HEK293T (cell line): ENCODE data around the gene SH3D19.
"Not testable (repeated sequence)": the region's sequence is repeated elsewhere in the genome, so short reads cannot be mapped to it uniquely, and the experiment has no call there.

Source experiments
- CTCF ChIA-PET: fragments of 350-600 bp; formaldehyde crosslinking; extraction: SDS; loops from one replicate; lab custom pipeline; 2021; ENCODE audit warnings: antibody characterized with exemption, inconsistent platforms; lab: Yijun Ruan, JAX
- POLR2A ChIA-PET: fragments of 350-600 bp; formaldehyde crosslinking; extraction: SDS; loops from one replicate; lab custom pipeline; 2020; ENCODE audit warnings: antibody characterized with exemption, inconsistent platforms; lab: Yijun Ruan, JAX
- DNase-seq: peaks from one replicate; pipeline ENCODE4 v3.0.0; 2012; ENCODE audit warnings: mixed read lengths; ENCODE audit errors: extremely low spot score
- ARNT ChIP-seq: fragments of 450-650 bp; IDR thresholded peaks from 2 replicates; pipeline ENCODE4 v1.6.1; 2017; ENCODE audit warnings: mild to moderate bottlenecking
- BHLHE40 ChIP-seq: fragments of 450-650 bp; IDR thresholded peaks from 2 replicates; pipeline ENCODE4 v1.6.1; 2016; ENCODE audit warnings: mild to moderate bottlenecking, moderate library complexity, borderline replicate concordance
- CTBP1 ChIP-seq: fragments of 450-650 bp; IDR thresholded peaks from 2 replicates; pipeline ENCODE4 v1.6.1; 2016; ENCODE audit warnings: borderline replicate concordance
- ELF4 ChIP-seq: fragments of 450-650 bp; IDR thresholded peaks from 2 replicates; pipeline ENCODE4 v1.6.1; 2017; ENCODE audit warnings: antibody characterized with exemption
- FOXA1 ChIP-seq: fragments of 450-650 bp; IDR thresholded peaks from 2 replicates; pipeline ENCODE4 v1.6.1; 2016; ENCODE audit warnings: mild to moderate bottlenecking
- FOXK2 ChIP-seq: fragments of 450-650 bp; IDR thresholded peaks from 2 replicates; pipeline ENCODE4 v1.6.1; 2016; ENCODE audit warnings: mild to moderate bottlenecking
- FOXM1 ChIP-seq: fragments of 450-650 bp; IDR thresholded peaks from 2 replicates; pipeline ENCODE4 v1.6.1; 2017; ENCODE audit warnings: mild to moderate bottlenecking, borderline replicate concordance
- HDGF ChIP-seq: fragments of 450-650 bp; IDR thresholded peaks from 2 replicates; pipeline ENCODE4 v1.6.1; 2017; ENCODE audit warnings: antibody characterized with exemption, borderline replicate concordance
- L3MBTL2 ChIP-seq: fragments of 450-650 bp; conservative IDR thresholded peaks from 2 replicates; pipeline ENCODE4 v1.6.1; 2016; ENCODE audit warnings: mild to moderate bottlenecking
- LEF1 ChIP-seq: fragments of 450-650 bp; IDR thresholded peaks from 2 replicates; pipeline ENCODE4 v1.6.1; 2017; ENCODE audit warnings: mild to moderate bottlenecking, borderline replicate concordance
- NFRKB ChIP-seq: fragments of 450-650 bp; IDR thresholded peaks from 2 replicates; pipeline ENCODE4 v1.6.1; 2016; ENCODE audit warnings: mild to moderate bottlenecking, moderate library complexity
- PKNOX1 ChIP-seq: fragments of 450-650 bp; IDR thresholded peaks from 2 replicates; pipeline ENCODE4 v1.6.1; 2016
- SP1 ChIP-seq: fragments of 450-650 bp; IDR thresholded peaks from 2 replicates; pipeline ENCODE4 v1.6.1; 2017
- SUZ12 ChIP-seq: fragments of 450-650 bp; IDR thresholded peaks from 2 replicates; pipeline ENCODE4 v1.6.1; 2016; ENCODE audit warnings: mild to moderate bottlenecking
- TARDBP ChIP-seq: fragments of 450-650 bp; IDR thresholded peaks from 2 replicates; pipeline ENCODE4 v1.6.1; 2016
- ZNF384 ChIP-seq: fragments of 450-650 bp; IDR thresholded peaks from 2 replicates; pipeline ENCODE4 v1.6.1; 2016

The SH3D19 gene

DNA sequence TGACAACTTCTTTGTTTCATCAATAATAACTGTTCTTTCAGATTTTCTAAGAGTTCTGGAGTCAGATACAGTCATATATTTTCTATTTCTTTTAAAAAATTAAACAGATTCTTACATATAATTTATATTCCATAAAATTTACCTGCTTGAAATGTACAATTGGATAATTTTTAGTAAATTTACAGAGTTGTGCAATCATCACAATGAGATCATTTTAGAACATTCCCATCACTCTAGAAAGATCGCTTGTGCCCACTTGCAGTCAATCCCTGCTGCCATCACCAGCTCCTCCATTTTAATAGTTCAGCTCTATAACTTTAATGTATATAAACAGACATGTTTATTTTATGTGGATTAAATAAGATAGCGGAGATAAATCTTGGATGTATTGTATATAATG is 78.0 kb downstream of the SH3D19 start:
- no peak for DNase-seq
- POLR2A ChIA-PET, result no interaction called here
- CTCF ChIA-PET, result no interaction called here
- no peak for TF ChIP-seq L3MBTL2
- TF ChIP-seq ELF4, result no peak
- no peak for TF ChIP-seq TARDBP
- no peak for TF ChIP-seq LEF1
- no peak for TF ChIP-seq ZNF384

DNA sequence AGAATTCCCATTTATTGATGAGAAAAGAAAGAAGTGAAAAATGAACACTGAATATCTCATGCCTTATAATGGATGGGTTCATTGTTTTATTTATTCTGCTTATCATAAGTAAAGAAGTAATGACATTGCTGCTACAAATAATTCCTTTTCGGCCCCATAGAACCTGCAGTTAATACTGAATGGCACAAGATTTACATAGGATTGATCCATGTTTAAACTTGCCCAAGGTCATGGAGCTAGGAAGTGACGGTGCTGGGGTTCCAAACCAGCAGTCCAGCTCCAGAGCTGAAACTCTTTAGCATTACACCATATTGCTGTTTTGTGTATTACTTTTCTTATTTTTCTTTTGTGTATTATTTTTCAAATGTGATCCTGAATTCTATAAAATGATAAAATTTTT is 78.7 kb downstream of the SH3D19 start:
- POLR2A ChIA-PET, result no interaction called here
- CTCF ChIA-PET, result no interaction called here
- TF ChIP-seq HDGF (no peak), PKNOX1 (no peak), ELF4 (no peak)
- no peak for DNase-seq

DNA sequence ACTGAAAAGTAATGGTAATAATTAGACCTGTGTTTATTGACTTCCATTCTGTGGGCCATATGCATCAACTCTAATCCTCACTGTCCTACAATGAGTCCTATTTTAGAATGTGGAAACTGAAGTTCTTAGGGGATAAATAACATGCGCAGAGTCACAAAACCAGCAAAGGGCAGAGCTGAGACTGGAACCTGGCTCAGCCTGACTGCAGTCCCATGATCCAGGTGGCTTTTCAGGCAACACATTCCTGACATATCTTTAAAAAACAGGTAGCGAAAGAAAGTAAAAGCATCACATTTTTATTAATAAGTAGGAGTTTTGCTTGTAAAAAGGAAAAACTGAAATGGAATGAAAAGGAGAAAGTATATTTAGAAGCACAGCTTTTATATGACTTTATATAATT is 83.1 kb downstream of the SH3D19 start:
- ChIA-PET POLR2A (no interaction called here), CTCF (interaction anchor here (0.6 kb wide), 1 partner anchor 9 kb away, joined by 3 read pairs; no protein-coding TSS in a partner anchor)
- no peak for DNase-seq
- TF ChIP-seq SP1 (no peak), TARDBP (no peak), L3MBTL2 (no peak), CTBP1 (no peak), FOXK2 (no peak), ELF4 (no peak), ARNT (no peak), FOXM1 (no peak), BHLHE40 (no peak), SUZ12 (no peak), HDGF (no peak)

DNA sequence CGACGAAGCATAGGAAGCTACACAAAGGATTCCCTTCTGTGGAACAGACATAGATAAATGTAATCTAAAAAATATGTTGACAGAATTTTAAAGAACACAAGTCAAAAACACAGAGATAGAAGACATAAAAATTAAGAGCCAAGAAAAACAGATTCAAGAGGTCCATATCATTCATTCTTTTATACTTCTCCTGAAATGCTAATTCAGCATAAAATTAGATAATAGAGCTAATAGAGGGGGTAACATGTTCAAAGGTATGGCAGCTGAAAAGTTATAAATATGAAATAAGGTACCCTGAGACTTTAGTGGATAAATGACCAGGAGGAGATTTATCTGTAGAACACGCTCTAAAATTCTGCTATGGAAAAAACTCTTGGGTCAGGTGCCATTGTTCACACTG is 85.8 kb downstream of the SH3D19 start:
- POLR2A ChIA-PET, result no interaction called here
- DNase-seq, result no peak
- CTCF ChIA-PET, result interaction anchor here (1.2 kb wide), 1 partner anchor 40 kb away, joined by 3 read pairs; no protein-coding TSS in a partner anchor
- TF ChIP-seq LEF1, result no peak
- TF ChIP-seq ARNT, result no peak
- no peak for TF ChIP-seq SUZ12
- no peak for TF ChIP-seq ZNF384
- TF ChIP-seq HDGF, result no peak
- no peak for TF ChIP-seq FOXA1
- no peak for TF ChIP-seq BHLHE40
- no peak for TF ChIP-seq NFRKB
- no peak for TF ChIP-seq CTBP1
- TF ChIP-seq FOXK2, result no peak
- TF ChIP-seq SP1, result no peak
- no peak for TF ChIP-seq ELF4
- TF ChIP-seq FOXM1, result no peak
- TF ChIP-seq L3MBTL2, result no peak
- no peak for TF ChIP-seq PKNOX1

GRCh38 chr4:151238477-151238876 is 86.9 kb downstream of the SH3D19 start:
- TF ChIP-seq CTBP1 (no peak), SP1 (no peak), TARDBP (no peak), FOXM1 (no peak), ELF4 (no peak), NFRKB (no peak), L3MBTL2 (no peak), BHLHE40 (no peak), FOXA1 (no peak), ARNT (no peak), FOXK2 (no peak), HDGF (no peak), SUZ12 (no peak), ZNF384 (no peak), LEF1 (no peak), PKNOX1 (no peak)
- no peak for DNase-seq
- POLR2A ChIA-PET, result no interaction called here
- CTCF ChIA-PET, result no interaction called here

DNA sequence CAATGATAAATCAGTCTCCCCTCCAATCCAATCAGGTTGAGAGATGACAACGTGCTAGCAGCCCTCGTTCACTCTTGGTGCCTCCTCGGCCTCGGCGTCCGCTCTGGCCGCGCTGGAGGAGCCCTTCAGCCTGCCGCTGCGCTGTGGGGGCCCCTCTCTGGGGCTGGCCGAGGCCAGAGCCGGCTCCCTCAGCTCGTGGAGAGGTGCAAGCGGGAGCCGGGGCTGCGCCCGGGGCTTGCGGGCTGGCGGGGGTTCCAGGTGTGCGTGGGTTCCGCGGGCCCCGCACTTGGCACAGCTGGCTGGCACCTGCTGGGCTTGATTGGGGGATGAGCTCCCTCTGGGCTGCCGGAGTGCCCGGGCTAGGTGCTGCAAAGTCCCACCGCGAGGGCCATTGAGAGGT is 89.4 kb downstream of the SH3D19 start:
- no peak for TF ChIP-seq ELF4
- no peak for TF ChIP-seq LEF1
- TF ChIP-seq FOXM1, result no peak
- no peak for TF ChIP-seq PKNOX1
- no peak for TF ChIP-seq SUZ12
- TF ChIP-seq SP1, result no peak
- no peak for TF ChIP-seq L3MBTL2
- TF ChIP-seq HDGF, result no peak
- TF ChIP-seq ARNT, result no peak
- TF ChIP-seq CTBP1, result no peak
- no peak for TF ChIP-seq BHLHE40
- no peak for TF ChIP-seq TARDBP
- no peak for TF ChIP-seq ZNF384
- TF ChIP-seq FOXK2, result no peak
- TF ChIP-seq FOXA1, result no peak
- no peak for TF ChIP-seq NFRKB
- CTCF ChIA-PET, result no interaction called here
- DNase-seq, result no peak

GRCh38 chr4:151235373-151235772 is 90.0 kb downstream of the SH3D19 start:
- CTCF ChIA-PET, DNase-seq, POLR2A ChIA-PET: not testable (repeated sequence)

More for the DNA sequence above, 89.4 kb downstream of the SH3D19 start:
- POLR2A ChIA-PET, result no interaction called here
